ENCODE measurements around the gene INPP5D.

DNA sequence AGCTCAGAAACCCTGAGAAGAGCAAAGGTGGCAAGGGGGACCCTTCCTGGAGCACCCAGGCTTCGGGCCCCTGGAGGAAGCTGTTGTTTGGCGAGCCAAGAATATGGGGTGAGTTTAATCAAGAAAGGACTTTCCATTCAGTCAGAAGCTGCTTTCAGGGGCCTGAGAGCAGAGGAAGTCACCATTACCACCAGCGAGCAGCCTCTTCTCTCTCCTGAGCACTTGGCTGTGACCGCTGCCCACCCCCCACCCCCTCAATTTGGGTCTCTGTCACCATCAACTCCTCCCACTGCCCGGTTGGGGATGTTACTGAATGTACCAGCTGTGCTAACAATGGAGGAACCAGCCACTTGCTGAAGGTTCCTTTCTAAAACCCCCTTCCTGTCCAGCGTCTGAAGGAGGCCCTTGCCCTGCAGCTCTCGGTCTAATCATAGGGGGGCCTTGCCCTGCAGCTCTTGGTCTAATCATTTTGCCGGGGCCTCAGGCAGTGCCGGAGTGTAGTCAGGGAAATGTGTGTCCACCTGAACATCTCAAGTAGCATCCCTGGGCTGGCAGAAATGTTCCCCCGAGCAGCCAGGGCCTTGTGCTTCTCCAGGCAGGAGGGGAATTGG, 943 bp downstream of the INPP5D start:
- TF ChIP-seq, protein P1, sequence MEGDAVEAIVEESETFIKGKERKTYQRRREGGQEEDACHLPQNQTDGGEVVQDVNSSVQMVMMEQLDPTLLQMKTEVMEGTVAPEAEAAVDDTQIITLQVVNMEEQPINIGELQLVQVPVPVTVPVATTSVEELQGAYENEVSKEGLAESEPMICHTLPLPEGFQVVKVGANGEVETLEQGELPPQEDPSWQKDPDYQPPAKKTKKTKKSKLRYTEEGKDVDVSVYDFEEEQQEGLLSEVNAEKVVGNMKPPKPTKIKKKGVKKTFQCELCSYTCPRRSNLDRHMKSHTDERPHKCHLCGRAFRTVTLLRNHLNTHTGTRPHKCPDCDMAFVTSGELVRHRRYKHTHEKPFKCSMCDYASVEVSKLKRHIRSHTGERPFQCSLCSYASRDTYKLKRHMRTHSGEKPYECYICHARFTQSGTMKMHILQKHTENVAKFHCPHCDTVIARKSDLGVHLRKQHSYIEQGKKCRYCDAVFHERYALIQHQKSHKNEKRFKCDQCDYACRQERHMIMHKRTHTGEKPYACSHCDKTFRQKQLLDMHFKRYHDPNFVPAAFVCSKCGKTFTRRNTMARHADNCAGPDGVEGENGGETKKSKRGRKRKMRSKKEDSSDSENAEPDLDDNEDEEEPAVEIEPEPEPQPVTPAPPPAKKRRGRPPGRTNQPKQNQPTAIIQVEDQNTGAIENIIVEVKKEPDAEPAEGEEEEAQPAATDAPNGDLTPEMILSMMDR (IDR thresholded peaks at IDR 0.05): no peak
- TF ChIP-seq POLR2A (IDR thresholded peaks at IDR 0.05) (no peak), POLR2AphosphoS5 (IDR thresholded peaks at IDR 0.05) (no peak)
